ENCODE results near the gene DUOXA1. TPM values are rescaled to one million over a fixed set of nuclear protein-coding genes. Genes with fewer than 3 reads are reported as not detected.
A peak's percentile ranks its signal among the peaks of the same experiment; 100 is the strongest.

The DUOXA1 gene
- polyA plus RNA-seq, 1 of the 3 experiments (the other 2 are of a cell fraction): 0.02 TPM

DNA sequence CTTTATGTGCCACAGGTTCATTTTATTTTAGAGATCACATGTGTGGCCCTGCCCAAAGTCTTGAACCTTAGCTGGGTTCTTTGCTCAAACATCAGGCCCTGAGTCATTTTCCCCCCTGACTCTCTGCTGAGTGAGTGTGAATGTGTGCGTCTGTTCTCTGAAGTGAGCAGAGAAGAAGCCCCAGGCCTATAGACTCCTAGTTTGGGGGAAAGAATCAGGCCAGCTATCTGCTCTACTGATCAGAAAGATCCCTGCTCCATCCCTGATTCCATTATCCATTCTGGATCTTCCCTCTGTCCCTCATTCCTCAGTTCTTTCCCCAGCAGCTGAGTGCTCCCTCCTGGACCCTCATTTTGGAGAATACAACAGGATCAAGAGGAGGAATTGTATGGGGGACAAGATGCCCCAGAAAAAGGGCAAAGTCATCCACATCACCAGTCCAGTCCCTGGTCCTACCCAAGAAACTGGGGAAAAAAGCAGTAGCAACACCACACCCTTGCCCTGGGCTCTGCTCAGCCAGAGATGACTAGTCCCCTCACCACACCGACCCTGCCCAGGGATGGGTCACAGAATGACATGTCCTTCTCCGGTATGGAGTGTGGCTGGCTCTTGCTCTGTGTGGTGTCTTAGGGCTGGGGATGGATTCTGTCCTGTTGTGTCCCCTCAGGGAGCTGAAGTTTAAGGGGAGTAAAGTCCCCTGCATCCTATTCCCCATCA lies 3.3 kb upstream of the DUOXA1 start:
- CTCF ChIA-PET: interaction anchor here (0.8 to 6.0 kb wide), 6 partner anchors 12 to 326 kb away, joined by 3 to 52 read pairs (median 3); no protein-coding TSS in a partner anchor
- POLR2A ChIA-PET: interaction anchor here (1.1 kb wide), 1 partner anchor 11 kb away, joined by 3 read pairs; no protein-coding TSS in a partner anchor
- no peaks in the 10 kb centered on the region; the same call in 1 of the 2 replicates for H3K27me3 ChIP-seq (ENCODE audit: insufficient read depth)

DNA sequence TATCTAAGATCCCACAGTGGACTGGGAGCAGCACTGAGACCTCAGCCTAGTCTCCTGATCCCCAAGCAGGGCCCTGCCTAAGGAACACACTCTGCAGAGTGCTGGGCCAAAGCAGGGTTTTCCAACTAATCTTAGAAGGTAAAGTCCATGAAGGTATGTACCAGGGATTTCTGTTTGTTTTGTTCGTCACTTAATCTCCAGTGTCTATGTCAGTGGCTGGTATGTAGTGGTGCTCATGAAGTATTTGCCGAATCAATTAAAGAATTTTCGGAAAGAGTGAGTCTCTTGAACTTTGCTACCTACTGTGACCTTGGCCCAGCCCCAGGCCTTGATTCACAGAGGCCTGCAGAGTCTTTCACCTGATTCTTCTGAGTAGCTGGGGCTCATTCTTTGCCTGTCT lies 1.8 kb upstream of the DUOXA1 start:
- H3K9ac ChIP-seq: no peak overlapping the region
- H3K9me2 ChIP-seq: no peaks in the 10 kb centered on the region
- DNase-seq: no peak
- H3F3A ChIP-seq (replicated peaks; ENCODE audit: insufficient read depth): no peaks in the 10 kb centered on the region
- no peak overlapping the region for H3K4me2 ChIP-seq
- peaks cover 0 to 15% of the 10 kb centered on the region in 2 experiments; a peak in 1 of 4 replicates for H3K4me1 ChIP-seq (ENCODE audit: control insufficient read depth in 1 of 2, insufficient read depth in 2 of 2, low read depth in 1 of 2, low read length in 1 of 2)
- H3K27me3 ChIP-seq (ENCODE audit: insufficient read depth): no peaks in the 10 kb centered on the region; the same call in 1 of the 2 replicates
- H2AFZ ChIP-seq (ENCODE audit: low read depth): no peak overlapping the region
- WGBS (ENCODE audit: low lambda C conversion rate): 65% methylated on average over 3 of the region's 3 CpGs
- ChIA-PET CTCF (interaction anchor here (1.3 to 6.0 kb wide), 4 partner anchors 10 to 32 kb away, joined by 5 to 52 read pairs (median 6); partner anchors contain the start of genes DUOX2 and DUOXA2), POLR2A (no interaction called here)
- H3K4me3 ChIP-seq (ENCODE audit: low read depth in 2 of 2, low read length in 1 of 2): no peak overlapping the region
- H3K9me3 ChIP-seq: no peaks in the 10 kb centered on the region
- no peaks in the 10 kb centered on the region for H3K79me2 ChIP-seq (ENCODE audit: insufficient read depth)
- TF ChIP-seq GABPA (IDR thresholded peaks at IDR 0.05; ENCODE audit: low read depth) (no peak), ZBTB33 (IDR thresholded peaks at IDR 0.05; ENCODE audit: borderline replicate concordance, low read depth) (no peak), YY1 (IDR thresholded peaks at IDR 0.05; ENCODE audit: low read depth) (no peak), PBX3 (IDR thresholded peaks at IDR 0.05) (no peak), NFIC (IDR thresholded peaks at IDR 0.05; ENCODE audit: borderline replicate concordance) (no peak), TAF1 (IDR thresholded peaks at IDR 0.05; ENCODE audit: borderline replicate concordance, low read depth, low read length) (no peak)
- H4K20me1 ChIP-seq (ENCODE audit: insufficient read depth): no peaks in the 10 kb centered on the region
- no peak overlapping the region for H3K27ac ChIP-seq (ENCODE audit: low read depth in 2 of 2, low read length in 1 of 2)
- H3K36me3 ChIP-seq (replicated peaks in 1 of 2; ENCODE audit: control insufficient read depth in 1 of 2, insufficient read depth in 2 of 2, low read length in 1 of 2): no peaks in the 10 kb centered on the region

More for the DNA sequence above, 3.3 kb upstream of the DUOXA1 start:
- no peaks in the 10 kb centered on the region for H3K9me3 ChIP-seq
- no peak overlapping the region for H2AFZ ChIP-seq (ENCODE audit: low read depth)
- no peak overlapping the region for H3K4me2 ChIP-seq
- no peak overlapping the region for H3K4me3 ChIP-seq (ENCODE audit: low read depth in 2 of 2, low read length in 1 of 2)
- 73% methylated on average over 1 of the region's 3 CpGs for WGBS (ENCODE audit: low lambda C conversion rate)
- H4K20me1 ChIP-seq (ENCODE audit: insufficient read depth): no peaks in the 10 kb centered on the region
- peak; percentile 55 for DNase-seq
- H3F3A ChIP-seq (replicated peaks; ENCODE audit: insufficient read depth): no peaks in the 10 kb centered on the region
- peaks cover 0 to 19% of the 10 kb centered on the region in 2 experiments; a peak in 1 of 4 replicates for H3K4me1 ChIP-seq (ENCODE audit: control insufficient read depth in 1 of 2, insufficient read depth in 2 of 2, low read depth in 1 of 2, low read length in 1 of 2)
- no peak overlapping the region for H3K9ac ChIP-seq
- no peaks in the 10 kb centered on the region for H3K36me3 ChIP-seq (replicated peaks in 1 of 2; ENCODE audit: control insufficient read depth in 1 of 2, insufficient read depth in 2 of 2, low read length in 1 of 2)
- H3K9me2 ChIP-seq: no peaks in the 10 kb centered on the region
- H3K79me2 ChIP-seq (ENCODE audit: insufficient read depth): no peaks in the 10 kb centered on the region
- TF ChIP-seq GATA2 (CRISPR knock-in tag; IDR thresholded peaks at IDR 0.05) (peak; percentile 18; the same call in 1 of the 2 replicates), RCOR1 (IDR thresholded peaks at IDR 0.05; ENCODE audit: low read length) (no peak), RXRA (IDR thresholded peaks at IDR 0.05; ENCODE audit: borderline replicate concordance, low read depth) (no peak)
- H3K27ac ChIP-seq (ENCODE audit: low read depth in 2 of 2, low read length in 1 of 2): no peak overlapping the region
